ENCODE measurements around the gene OSBPL2.

GRCh38 chr20:62266851-62267250 is 28.5 kb downstream of the OSBPL2 start:
- no peak for TF ChIP-seq CTCF (IDR thresholded peaks at IDR 0.05)
- no peak for TF ChIP-seq EZH2 (IDR thresholded peaks at IDR 0.05; ENCODE audit: borderline replicate concordance, insufficient read depth, low read depth, low read length, poor library complexity, severe bottlenecking)
